HG03442 (cell line): ENCODE results near the gene NOC2L.

Source experiments
- ATAC-seq: cut with Tn5 transposase; IDR thresholded peaks from one replicate; pipeline ENCODE4 v1.9.1; 2021; ENCODE audit warnings: mild to moderate bottlenecking, moderate library complexity; ENCODE audit not compliant: unreplicated experiment

The NOC2L gene

GRCh38 chr1:975896-976683 is 17.0 kb upstream of the NOC2L start:
- ATAC-seq, result peak; percentile 52

- no peak for ATAC-seq
Observed at GRCh38 chr1:975365-975764, 16.3 kb upstream of the NOC2L start.

DNA sequence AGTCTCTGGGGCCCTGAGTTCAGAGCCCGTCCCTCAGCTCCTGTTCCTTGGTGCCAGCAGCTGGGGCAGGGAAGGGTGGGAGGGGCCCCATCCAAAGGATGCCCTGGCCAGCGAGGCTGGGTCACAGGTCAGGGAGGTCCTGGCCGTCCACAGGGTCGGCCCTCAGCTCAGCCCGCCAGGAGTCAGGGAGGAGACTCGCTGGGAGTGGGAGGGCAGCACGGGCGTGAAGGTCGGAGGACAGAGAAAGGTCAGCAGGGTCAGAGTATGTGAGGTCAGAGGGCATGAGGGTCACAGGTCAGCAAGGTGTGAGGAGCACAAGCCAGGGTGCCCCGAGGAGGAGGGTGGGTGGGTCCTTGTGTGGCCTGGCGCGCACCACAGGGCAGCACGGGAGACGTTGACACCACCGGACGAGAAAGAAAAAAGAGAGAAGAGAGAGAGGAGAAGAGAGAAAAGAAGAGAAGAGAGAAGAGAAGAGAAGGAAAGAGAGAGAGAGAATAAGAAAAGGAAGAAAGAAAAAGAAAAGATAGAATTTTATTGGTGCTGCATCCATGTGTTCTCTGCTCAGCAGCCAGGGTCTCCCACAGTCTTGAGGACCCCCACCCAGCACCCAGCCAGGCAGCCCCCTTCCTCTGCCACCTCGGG is 15.8 kb upstream of the NOC2L start:
- ATAC-seq, result no peak

- no peak for ATAC-seq
Observed at GRCh38 chr1:974293-974640, 15.2 kb upstream of the NOC2L start.

- no peak for ATAC-seq
Observed at GRCh38 chr1:973459-974292, 14.6 kb upstream of the NOC2L start.

DNA sequence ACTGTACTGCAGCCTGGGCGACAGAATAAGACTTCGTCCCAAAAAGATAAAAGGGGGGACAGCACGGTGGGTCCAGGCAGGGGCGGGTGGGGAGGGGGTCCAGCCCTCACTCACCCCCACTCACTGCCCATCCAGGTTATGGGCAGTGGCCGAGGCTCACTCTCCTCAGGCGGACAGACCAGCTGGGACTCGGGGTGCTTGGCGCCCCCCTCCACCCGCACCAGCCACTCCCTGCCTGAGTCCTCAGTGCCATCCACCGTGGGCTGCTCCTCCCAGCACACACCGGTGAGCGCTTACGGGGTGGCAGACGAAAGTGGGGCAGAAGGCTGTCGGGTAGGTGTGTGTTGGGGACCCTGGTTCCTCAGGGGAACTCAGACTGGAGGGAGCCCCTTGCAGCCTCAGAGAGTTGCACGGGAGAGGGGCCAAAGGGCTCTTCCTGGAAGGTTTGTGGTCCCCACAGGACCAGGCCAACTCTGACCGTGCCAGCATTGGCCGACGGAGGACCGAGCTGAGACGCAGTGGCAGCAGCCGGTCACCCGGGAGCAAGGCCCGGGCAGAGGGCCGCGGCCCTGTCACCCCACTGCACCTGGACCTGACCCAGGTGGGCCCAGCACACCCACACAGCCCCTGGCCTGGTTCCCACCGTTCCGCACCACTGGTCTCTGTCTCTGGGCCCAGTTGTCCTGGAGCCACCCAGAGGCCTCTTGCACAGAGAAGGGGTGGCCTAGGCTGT is 13.8 kb upstream of the NOC2L start:
- no peak for ATAC-seq

DNA sequence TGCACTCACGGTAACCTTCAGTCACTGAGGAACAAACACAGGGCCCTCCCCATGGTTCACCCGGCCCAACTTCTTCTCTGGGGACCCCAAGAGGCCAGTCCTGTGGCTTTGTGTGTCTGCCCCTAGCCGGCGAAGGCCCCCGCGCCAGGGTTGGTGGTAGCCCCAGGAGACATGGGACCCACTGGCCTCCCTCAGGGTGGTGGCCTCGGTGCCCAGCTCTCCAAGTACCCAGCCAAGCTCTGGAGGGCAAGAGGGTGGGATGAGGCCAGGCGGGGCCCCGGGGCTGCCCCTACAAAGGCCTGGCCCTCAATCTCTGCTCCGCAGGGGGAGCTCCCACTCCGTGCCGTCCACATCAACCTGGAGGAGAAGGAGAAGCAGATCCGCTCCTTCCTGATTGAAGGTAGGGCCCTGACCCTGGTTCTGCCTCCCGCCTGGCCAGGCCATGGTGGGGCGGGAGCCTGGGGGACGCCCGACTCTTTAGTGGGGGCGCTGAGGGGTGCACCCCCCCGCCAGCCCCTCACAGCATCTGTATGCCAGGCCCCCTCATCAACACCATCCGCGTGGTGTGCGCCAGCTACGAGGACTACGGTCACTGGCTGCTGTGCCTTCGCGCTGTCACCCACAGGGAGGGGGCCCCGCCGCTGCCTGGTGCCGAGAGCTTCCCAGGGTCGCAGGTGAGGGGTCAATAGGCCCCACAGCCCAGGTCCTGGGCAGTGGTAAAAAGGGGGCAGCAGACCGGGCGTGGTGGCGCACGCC is 12.9 kb upstream of the NOC2L start:
- ATAC-seq, result no peak

DNA sequence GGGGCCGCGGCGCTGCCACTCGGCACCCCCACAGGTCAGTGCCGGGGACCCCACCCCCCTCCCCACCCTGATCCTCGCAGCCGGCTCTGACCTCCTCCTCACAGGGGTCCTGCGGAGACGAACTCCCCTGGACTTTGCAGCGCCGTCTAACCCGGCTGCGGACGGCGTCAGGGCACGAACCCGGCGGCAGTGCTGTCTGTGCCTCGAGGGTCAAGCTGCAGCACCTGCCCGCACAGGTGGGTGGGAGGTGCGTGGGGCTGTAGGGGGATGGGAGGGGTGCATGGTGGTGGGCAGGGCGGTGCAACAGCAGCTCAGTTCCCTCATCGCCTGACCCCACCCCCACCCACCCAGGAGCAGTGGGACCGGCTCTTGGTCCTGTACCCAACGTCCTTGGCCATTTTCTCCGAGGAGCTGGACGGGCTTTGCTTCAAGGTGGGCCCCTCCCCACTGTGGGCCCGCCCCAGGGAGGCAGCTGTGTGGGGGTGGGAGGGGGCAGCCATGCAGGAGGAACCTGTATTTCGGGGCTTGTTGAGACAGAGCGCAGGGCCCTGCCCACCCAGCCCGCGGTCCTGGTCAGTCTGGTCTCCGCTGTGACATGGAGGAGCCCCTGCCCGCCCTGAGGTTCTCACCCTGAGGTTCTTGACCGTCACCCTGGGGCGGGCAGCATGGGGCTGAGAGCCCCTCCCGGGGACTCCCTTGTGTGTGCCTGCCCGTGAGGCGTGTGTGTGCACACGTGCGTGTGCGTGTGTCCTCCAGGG is 12.1 kb upstream of the NOC2L start:
- ATAC-seq, result no peak

GRCh38 chr1:970242-970972 is 11.4 kb upstream of the NOC2L start:
- ATAC-seq, result no peak

DNA sequence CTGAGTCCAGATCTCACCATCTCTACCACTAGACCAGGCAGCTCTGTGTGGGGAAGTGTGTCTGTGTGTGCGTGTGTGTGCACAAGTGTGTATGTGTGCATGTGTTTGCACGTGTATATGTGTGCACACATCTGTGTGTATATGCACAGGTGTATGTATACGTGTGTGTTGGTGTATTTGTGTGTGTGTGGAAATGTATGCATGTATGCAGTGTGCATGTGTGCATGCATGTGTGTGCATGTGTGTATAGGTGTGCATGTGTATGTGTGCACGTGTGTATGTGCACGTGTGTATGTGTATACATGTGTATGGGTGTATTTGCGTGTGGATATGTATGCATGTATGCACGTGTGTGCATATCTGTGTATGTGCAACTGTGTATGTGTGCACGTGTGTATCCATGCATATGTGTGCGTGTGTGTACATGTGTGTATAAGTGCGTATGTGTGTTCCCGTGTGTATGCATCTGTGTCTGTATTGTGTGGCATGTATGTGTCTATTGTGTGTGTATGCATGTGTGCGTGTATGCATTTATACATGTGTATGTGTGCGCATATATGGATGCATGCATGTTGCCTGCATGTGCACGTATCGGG is 10.3 kb upstream of the NOC2L start:
- ATAC-seq, result no peak

DNA sequence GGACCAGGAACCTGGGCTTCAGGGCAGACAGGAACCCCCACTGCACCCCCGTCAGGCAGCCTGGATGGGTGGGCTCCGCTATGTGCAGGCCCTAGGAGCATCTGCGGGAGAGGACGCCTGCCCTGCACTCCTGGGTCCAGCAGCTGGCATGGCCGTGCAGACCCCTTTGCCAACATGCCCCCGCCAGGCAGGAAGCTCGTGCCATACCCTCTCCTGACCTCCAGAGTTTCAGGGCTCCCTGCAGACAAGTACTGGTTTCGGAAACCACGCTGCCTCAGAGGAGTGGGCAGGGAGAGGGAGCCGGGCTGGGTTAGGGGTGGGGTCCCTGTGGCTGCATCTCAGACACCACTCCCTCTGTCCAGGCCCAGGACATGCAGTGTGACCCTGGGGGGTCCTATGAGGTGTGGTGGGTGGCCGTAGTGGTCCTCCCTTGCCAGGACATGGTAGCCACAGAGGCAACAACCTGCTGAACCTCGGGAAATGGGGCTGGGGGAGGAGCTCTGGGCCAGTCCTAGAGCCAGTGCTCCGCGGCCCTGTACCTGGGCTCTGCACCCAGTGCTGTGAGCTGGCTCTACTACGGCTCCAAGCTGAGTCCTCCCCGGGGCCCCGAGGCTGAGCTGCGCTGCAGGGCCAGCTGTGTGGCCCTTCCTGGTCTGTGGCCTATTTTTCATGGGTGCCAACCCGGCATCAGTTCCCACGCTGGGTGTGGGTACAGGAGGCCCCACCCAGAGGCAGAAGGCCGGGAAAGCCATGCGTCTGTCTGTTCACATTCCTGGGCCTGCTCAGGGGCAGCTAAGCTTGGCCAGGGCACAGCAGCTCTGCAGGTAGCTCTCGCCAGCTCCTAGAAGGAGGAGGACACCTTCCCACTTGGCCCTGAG is 8.6 kb upstream of the NOC2L start:
- no peak for ATAC-seq

GRCh38 chr1:966704-967300 is 7.7 kb upstream of the NOC2L start:
- peak; percentile 49 for ATAC-seq

GRCh38 chr1:966135-966703 is 7.2 kb upstream of the NOC2L start, which contains the start of gene PLEKHN1:
Gene PLEKHN1 (plus strand): TSS chr1:966482. CDS start chr1:966532, 50 bp downstream.
- ATAC-seq, result peak; percentile 22

DNA sequence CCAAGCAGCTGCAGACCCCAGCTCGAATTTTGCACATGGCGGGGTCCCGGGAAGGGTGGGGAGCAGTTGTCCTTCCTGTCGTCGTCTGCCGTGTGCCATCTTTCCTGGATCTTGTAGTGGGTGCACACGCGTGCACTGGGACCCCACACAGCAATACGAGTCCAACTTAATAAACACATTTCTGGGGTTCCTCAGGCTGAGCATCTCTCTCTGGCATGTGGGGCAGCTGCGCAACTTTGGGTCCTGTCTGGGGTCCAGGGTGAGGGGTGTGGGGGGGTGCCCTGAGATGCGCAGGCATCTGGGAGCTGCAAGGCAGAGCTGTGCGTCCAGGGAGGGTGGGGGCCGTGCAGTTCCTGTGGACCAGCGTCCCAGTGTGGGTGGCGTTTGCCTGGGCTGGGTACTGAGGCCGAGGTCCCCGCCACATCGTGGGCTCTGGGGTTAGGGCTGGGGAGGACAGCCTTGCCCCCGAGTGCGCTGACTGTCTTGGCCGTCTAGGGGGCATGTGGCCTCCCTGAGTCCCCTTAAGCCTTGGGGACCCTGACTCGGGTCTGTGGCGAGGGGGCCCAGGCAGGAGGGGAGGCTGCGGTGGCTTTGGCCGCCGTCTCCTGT is 6.6 kb upstream of the NOC2L start:
- no peak for ATAC-seq

- ATAC-seq, result no peak
Observed at GRCh38 chr1:964691-965525, 5.9 kb upstream of the NOC2L start.
